IPS-NIHi11 (cell line): Measurements from ENCODE around the gene CSGALNACT2.
"Not testable (repeated sequence)": the region's sequence is repeated elsewhere in the genome, so short reads cannot be mapped to it uniquely, and the experiment has no call there.

Source experiments
- DNase-seq: peaks from one replicate; pipeline ENCODE4 v3.0.0; 2012; ENCODE audit warnings: mixed read lengths, low spot score

CSGALNACT2 gene

GRCh38 chr10:43125274-43125845, 12.9 kb upstream of the CSGALNACT2 start:
- no peak for DNase-seq

- no peak for DNase-seq
Observed at GRCh38 chr10:43125881-43126731, 12.1 kb upstream of the CSGALNACT2 start.

- DNase-seq: no peak
Observed at GRCh38 chr10:43126759-43127424, 11.4 kb upstream of the CSGALNACT2 start.

DNA sequence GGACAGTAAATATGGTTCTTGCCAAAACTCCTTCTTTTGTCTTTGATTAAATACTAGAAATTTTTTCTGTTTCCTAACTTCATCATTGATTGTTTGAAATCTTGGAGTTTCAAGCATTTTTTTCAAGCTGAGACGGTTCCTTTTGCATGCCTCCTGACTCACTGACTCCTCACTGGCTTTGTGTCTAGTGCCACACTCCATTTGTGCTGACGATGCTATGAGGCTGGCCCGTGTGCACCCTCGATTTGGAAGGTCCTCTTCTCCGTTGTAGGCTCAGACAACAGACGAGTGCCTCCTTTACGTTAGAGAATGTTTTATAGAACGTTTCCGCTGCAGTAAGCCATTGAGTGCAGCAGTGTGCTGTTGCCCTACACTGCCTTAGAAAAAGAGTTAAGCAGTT, 10.8 kb upstream of the CSGALNACT2 start:
- DNase-seq: no peak

DNA sequence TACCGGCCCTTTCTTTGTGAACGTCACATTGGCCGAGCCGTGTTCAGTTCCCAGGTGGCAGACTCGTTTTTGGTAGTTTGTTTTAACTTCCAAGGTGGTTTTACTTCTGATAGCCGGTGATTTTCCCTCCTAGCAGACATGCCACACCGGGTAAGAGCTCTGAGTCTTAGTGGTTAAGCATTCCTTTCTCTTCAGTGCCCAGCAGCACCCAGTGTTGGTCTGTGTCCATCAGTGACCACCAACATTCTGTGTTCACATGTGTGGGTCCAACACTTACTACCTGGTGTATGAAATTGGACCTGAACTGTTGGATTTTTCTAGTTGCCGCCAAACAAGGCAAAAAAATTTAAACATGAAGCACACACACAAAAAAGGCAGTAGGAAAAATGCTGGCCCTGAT, 9.9 kb upstream of the CSGALNACT2 start:
- DNase-seq: no peak

DNA sequence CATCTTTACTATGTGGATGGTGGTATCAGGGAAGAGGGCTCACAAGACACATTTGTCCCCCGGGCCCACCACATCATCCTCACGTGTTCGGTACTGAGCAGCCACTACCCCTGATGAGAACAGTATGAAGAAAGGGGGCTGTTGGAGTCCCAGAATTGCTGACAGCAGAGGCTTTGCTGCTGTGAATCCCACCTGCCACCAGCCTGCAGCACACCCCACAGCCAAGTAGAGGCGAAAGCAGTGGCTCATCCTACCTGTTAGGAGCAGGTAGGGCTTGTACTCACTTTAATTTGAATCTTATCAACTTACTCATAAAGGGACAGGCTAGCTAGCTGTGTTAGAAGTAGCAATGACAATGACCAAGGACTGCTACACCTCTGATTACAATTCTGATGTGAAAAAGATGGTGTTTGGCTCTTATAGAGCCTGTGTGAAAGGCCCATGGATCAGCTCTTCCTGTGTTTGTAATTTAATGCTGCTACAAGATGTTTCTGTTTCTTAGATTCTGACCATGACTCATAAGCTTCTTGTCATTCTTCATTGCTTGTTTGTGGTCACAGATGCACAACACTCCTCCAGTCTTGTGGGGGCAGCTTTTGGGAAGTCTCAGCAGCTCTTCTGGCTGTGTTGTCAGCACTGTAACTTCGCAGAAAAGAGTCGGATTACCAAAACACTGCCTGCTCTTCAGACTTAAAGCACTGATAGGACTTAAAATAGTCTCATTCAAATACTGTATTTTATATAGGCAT, 9.1 kb upstream of the CSGALNACT2 start:
- DNase-seq: no peak

- DNase-seq: no peak
Observed at GRCh38 chr10:43130770-43131171, 7.5 kb upstream of the CSGALNACT2 start.

DNA sequence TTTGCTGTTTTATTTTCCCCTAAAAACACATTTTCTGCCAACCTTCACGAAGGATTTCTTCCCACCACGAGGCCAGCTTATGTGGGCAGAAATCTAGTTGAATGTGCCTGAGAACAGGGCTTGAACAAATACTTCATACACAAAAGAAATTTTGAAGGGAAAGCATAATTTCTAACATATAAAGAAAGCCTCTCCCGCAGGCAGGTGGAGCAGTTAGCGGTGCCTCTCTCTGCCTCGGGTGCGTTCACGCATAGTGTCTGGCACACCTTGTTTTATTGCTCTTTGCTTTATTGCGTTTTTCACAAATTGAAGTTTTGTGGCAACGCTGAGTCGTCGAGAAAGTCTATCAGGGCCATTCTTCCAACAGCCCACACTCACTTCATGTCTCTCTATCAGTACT, 7.0 kb upstream of the CSGALNACT2 start:
- DNase-seq: no peak

DNA sequence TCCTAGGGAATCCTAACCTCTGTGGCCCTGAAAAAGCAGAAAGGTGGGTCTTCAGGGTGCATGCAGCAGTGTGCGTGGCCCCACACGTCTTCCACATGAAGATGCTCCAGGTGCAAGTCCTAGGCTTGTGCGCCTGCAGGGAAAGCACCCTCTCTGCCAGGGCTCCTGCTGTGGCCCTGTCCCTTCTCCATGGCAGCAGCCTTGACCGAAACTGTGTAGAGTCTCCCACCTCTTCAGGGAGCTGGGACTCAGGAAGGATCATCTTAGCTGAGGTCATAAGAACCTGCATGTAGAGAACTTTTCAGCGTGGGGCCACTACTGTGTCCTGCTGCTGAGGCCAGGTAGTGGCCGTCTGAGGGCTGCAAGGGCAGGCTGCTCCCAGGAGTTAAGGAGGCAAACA, 6.3 kb upstream of the CSGALNACT2 start:
- no peak for DNase-seq

- no peak for DNase-seq
Observed at GRCh38 chr10:43132867-43133787, 5.1 kb upstream of the CSGALNACT2 start.

DNA sequence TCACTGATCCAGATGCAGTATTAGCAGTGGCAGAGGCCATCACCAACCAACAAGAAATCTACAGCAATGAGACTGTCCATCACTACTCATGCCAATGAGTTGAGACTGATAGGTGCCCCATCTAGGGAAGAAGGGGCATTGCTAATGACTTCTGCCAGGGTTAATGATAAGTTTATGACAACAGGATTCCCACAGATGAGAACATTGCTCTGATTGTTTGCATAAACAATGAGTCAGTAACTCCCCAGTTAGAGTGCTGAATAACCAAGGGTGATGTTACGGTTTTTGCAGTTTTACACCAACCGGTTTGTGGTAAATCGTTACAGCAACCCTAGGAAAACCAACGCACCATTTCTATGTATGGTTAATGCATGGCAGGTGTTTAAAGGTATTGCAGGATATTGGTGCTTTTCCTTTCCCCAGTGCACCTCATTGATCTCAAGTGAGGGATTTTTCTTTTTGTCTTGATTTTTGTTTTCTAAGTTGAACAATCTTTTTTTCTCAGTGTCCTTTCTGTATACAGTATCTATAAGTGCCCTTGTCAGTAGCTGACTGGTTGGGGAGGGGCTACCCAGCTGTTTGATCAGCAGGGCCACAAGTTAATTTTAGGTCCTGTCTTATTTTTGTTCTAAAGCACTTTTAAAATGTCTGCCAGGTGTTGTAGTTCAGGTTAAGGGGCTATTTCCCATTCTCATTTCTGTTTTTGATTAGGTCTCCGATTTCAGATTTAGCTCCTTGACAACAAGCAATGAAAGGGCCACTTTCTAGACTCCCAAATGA, 3.9 kb upstream of the CSGALNACT2 start:
- no peak for DNase-seq

DNA sequence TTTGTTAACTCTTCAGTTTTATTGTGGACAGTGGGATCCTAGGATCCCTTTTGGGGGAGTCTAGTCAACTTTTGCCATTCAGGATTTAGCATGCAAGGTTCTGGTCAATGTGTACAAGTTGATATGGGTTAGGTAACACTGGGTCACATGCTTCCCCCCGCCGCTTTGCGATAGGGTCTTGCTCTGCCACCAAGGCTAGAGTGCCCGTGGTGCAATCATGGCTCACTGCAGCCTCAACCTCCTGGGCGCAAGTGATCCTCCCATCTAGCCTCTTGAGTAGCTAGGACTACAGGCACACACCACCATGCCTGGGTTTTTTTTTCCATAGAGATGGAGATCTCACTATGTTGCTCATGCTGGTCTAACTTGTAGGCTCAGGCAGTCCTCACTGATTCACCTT, 3.2 kb upstream of the CSGALNACT2 start:
- DNase-seq: no peak

DNA sequence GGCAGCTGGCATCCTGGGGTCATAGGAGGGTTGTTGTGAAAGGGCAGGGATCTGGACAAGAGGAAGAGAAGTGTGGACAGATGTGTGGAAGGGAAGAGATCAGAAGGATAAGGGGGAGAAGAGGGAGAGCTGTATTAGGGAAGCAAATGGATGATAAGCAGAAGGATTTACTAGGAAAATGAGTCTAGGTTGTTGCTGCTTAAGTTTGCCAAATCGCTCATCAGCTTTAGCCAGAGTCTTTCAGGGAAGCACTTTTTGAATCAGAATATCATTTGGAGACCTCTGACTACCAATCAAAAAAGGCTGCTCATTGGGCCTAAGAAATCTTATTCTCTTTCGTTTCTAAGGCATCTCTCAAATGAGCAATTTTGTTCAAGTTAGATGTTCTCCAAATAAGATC, 2.6 kb upstream of the CSGALNACT2 start:
- no peak for DNase-seq

DNA sequence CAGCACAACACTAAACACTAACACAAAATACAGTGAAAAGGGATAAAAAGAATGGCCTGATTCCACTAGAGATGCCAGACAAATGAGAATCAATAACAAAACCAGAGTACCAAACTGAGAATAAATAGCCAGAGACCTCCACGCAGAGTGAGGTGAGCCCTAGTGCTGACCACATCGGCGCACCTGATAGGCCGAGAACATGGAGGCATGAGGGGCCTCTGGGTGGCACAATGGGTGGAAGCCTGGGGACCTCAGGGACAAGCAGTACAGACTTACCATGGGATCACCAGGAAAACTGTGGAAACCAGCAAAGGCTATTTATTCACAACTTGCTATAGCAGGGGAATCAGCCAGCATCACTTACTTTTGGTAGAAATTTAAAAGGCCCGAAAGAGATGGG, 1.8 kb upstream of the CSGALNACT2 start:
- DNase-seq: no peak

DNA sequence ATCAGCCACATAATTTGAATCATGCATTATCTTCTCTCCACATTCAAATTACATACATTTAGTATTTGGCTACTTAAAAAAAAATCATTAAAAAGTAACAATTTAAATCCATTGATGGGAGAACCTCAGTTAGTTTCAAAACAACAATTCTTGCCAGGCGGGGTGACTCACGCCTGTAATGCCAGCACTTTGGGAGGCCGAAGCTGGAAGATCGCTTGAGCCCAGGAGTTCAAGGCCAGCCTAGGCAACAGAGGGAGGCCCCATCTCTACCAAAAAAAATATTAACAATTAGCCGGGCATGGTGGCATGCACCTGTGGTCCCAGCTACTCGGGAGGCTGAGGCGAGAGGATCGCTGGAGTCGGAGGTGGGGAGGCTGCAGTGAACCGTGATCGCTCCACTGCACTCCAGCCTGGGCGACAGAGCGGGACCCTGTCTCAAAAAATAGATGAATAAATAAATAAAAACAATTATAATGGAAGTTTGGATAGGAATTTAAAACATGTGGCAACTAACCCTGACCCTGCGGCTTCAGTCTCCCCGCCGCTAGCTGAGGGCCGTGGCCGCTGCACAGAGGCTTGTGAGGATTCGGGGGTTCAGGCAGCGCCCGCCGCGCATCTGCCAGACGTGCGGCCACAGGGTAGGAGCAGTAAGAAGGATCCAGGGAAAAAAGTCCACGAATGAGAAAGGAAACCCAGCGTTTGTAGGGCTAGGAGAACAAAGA, 1.1 kb upstream of the CSGALNACT2 start:
- DNase-seq: no peak

DNA sequence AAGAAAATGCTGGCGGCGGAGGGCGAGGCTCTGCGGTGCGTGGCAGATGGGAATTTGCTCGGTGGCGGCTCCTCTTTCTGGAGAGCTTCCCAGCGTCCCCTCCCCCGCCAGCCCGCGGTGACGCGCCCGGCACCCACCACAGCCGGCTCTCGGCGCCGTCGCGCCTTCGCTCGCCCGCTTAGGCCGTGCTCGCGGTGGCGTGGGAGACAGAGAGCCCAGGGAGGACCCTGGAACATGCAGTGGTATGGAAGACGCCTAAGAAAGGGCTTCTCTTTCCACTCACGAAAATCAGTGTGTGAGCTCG, 576 bp upstream of the CSGALNACT2 start:
- peak; percentile 79 for DNase-seq

DNA sequence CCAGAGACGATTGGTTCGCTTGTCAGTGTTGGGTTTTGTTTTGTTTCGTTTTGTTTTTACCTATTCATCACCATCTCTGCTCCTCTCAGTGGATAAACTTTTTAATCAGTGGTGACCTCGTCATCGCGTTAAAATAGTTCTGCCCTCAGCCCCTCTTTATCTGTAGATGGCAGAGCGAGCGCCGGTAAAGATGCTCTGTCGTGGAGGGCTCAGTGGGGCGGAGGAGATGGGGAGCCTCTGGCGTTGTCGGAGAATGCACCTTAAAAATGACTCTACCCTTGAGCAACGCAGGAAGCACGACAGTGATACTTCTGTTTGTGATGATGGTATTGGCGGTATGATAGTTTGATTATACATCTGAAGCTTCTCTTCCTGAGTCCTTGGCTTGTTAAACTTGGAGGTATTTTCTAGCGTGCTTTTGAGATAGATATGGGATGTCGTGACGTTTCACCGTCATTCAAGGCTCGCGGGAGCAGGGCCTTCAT, 554 bp downstream of the CSGALNACT2 start:
- no peak for DNase-seq

DNA sequence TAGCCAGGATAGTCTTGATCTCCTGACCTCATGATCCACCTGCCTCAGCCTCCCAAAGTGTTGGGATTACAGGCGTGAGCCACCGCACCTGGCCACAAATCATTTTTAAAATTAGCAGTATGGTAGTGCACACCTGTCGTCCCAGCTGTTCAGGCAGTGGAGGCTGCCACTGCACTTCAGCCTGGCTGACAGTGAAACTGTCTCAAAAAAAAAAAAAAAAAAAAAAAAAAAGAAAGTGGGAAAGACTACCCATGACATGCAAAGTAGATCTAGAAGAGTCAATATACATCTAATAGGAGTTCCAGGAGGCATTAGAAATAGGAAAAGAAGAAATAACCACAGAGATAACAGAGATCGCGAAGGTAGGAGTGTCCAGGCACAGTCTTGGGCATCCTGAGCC, 3.2 kb downstream of the CSGALNACT2 start:
- no peak for DNase-seq

- no peak for DNase-seq
Observed at GRCh38 chr10:43145311-43145710, 7.1 kb downstream of the CSGALNACT2 start.

DNA sequence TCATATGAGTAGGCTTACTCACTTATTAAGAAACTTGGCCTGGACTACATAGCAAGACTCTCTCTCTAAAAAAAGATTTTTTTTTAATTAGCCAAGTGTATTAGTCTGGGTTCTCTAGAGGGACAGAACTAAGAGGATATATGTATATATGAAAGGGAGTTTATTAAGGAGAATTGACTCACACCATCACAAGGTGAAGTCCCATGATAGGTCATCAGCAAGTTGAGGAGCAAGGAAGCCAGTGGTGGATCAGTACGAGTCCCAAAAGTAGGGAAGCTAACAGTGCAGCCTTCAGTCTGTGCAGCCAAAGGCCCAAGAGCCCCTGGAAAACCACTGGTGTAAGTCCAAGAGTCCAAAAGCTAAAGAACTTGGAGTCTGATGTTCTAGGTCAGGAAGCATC, 7.7 kb downstream of the CSGALNACT2 start:
- not testable (repeated sequence) for DNase-seq
